ENCODE results near the gene COPA.

DNA sequence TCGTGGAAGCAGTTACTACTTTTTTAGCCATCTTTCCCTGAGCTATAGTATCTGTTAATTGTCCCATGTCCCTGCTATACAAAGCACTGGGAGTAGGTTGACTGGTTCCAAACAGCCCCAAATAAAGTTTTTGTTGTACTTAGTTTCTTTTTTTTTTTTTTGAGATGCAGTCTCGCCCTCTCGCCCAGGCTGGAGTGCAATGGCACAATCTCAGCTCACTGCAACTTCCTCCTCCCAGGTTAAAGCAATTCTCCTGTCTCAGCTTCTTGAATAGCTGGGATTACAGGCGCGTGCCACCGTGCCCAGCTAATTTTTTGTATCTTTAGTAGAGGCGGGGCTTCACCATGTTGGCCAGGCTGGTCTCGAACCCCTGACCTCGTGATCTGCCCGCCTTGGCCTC, 3.4 kb upstream of the COPA start:
- TF ChIP-seq, protein P1, sequence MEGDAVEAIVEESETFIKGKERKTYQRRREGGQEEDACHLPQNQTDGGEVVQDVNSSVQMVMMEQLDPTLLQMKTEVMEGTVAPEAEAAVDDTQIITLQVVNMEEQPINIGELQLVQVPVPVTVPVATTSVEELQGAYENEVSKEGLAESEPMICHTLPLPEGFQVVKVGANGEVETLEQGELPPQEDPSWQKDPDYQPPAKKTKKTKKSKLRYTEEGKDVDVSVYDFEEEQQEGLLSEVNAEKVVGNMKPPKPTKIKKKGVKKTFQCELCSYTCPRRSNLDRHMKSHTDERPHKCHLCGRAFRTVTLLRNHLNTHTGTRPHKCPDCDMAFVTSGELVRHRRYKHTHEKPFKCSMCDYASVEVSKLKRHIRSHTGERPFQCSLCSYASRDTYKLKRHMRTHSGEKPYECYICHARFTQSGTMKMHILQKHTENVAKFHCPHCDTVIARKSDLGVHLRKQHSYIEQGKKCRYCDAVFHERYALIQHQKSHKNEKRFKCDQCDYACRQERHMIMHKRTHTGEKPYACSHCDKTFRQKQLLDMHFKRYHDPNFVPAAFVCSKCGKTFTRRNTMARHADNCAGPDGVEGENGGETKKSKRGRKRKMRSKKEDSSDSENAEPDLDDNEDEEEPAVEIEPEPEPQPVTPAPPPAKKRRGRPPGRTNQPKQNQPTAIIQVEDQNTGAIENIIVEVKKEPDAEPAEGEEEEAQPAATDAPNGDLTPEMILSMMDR (IDR thresholded peaks at IDR 0.05) = no peak
- TF ChIP-seq POLR2A (IDR thresholded peaks at IDR 0.05) = no peak
